HAP-1 (cell line): ENCODE measurements around the gene PLD5.
"Not testable (repeated sequence)": the region's sequence is repeated elsewhere in the genome, so short reads cannot be mapped to it uniquely, and the experiment has no call there.

ENCODE experiments used
- DNase-seq, 2 experiments: peaks; one replicate each; pipeline ENCODE4 v3.0.0-alpha.2; 2016 to 2020; ENCODE audit warnings: low spot score in 2 of 2
- H3K27me3 ChIP-seq: fragments of 250-450 bp; sonication (Bioruptor Pico); 2 replicates; pipeline ENCODE4 v1.5.1; 2020; ENCODE audit warnings: low read depth, mild to moderate bottlenecking, moderate library complexity
- H3K36me3 ChIP-seq: fragments of 250-450 bp; sonication (Bioruptor Pico); replicated peaks from 2 replicates; pipeline ENCODE4 v1.5.1; 2020; ENCODE audit warnings: mild to moderate bottlenecking
- H3K4me1 ChIP-seq: fragments of 250-450 bp; sonication (Bioruptor Pico); 2 replicates; pipeline ENCODE4 v1.5.1; 2020; ENCODE audit warnings: mild to moderate bottlenecking
- H3K4me3 ChIP-seq: fragments of 250-450 bp; sonication (Bioruptor Pico); 2 replicates; pipeline ENCODE4 v1.5.1; 2020; ENCODE audit warnings: mild to moderate bottlenecking, moderate library complexity
- H3K9me3 ChIP-seq: fragments of 250-450 bp; sonication (Bioruptor Pico); 2 replicates; pipeline ENCODE4 v1.5.1; 2020; ENCODE audit warnings: mild to moderate bottlenecking, moderate library complexity
- in situ Hi-C: fragments of 300-500 bp; cut with MboI; formaldehyde crosslinking; loops from 3 replicates; pipeline ENCODE4 v1.14.3; 2020; ENCODE audit warnings: low sequenced_read_pairs, inconsistent platforms, mixed read lengths

The PLD5 gene

DNA sequence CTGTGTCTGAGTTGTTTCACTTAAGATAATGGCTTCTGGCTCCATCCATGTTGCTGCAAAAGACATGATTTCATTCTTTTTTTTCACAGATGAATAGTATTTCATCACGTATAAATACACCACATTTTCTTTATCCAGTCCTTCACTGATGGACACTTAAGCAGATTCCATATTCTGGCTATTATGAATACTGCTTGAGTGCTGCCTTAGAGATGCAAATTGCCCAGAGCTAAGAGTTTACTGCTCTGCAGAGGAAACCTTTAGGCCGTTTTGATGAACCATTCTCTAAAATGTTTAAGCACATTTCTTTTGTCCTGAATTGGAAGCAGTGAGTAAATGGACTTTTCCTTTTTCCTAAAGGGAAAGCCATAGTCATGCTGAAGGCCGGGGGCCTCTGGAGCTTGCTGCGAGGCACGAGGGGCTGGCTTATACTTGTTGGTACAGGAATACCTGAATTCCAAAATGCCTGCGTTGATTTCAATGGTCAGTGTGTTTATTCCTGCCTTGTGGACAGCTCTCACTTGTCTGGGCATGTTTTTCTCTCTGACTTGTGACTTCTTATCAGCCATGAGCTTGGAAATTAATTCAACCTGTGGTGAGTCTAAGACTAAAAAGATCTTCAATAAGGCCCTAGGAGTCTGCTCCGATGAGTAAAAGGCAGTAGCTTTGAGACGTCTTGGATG lies 324.6 kb downstream of the PLD5 start:
- Histone ChIP-seq H3K9me3 (no peaks in the 10 kb centered on the region), H3K27me3 (no peaks in the 10 kb centered on the region), H3K4me1 (peaks cover 36% of the 10 kb centered on the region), H3K36me3 (no peaks in the 10 kb centered on the region), H3K4me3 (no peak overlapping the region)
- peak; percentile 78 to 97 for DNase-seq
- in situ Hi-C loops: no loop called here

DNA sequence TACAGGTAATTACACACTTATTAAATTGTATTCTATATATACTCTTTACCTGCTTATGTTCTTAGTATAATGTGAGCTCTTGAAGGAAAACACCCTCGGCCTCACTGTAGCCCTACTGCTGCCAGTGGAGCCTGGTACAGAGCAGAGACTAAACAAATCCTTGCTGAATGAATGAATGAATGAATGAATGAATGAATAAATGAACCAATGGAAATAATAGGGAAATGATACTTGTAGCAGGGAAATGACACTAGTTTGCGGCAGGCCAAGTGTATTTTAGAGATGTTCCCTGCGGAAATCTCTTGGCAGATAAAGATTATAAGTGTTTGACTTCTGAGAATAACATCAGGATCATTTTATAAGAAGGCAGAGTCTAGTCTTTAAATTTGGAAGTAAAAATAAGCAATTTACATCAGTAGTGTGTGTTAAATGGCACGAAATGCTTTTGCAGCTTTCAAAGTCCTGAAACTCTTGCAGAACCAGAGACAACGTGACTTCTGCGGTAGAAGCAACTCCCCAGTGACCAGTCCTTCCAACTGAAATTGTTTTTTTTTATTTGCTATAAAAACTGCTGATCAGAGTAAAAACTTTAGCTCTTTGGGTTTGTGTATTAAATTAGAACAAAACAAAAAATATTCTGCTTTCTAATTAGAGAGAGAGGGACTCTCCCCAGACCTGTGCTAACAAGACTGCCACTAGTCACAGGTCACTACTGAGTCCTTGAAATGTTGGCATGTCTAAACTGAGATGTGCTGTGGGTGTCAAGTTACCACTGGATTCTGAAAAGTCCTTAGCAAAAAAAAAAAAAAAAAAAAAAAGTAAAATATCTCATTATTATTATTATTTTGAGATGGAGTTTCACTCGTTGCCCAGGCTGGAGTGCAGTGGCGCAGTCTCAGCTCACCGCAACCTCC lies 326.3 kb downstream of the PLD5 start:
- no peaks in the 10 kb centered on the region for H3K36me3 ChIP-seq
- DNase-seq: no peak
- H3K27me3 ChIP-seq: no peaks in the 10 kb centered on the region
- H3K4me1 ChIP-seq: peaks cover 33% of the 10 kb centered on the region
- no peak overlapping the region for H3K4me3 ChIP-seq
- in situ Hi-C loops: no loop called here
- no peaks in the 10 kb centered on the region for H3K9me3 ChIP-seq

DNA sequence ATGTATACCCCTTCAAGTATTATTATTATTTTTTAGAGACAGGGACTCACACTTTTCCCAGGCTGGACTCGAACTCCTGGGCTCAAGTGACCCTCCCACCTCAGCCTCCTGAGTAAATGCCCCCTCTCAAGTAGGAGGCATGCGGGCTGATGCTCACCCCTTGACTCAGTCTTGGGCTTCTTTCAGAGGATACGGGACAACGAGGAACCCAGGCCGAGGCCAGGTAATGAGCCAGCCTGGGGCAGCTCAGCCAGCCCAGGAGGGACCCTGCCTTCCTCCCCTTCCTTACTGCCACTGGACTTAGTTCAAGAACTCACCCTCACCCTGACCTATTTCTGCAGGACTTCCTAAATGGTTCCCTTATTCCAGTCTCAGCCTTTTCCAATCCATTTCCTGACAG lies 327.6 kb downstream of the PLD5 start:
- H3K4me1 ChIP-seq: peaks cover 33% of the 10 kb centered on the region
- no peaks in the 10 kb centered on the region for H3K36me3 ChIP-seq
- H3K9me3 ChIP-seq: no peaks in the 10 kb centered on the region
- no peak overlapping the region for H3K4me3 ChIP-seq
- no peaks in the 10 kb centered on the region for H3K27me3 ChIP-seq
- no peak for DNase-seq
- in situ Hi-C loops: no loop called here

DNA sequence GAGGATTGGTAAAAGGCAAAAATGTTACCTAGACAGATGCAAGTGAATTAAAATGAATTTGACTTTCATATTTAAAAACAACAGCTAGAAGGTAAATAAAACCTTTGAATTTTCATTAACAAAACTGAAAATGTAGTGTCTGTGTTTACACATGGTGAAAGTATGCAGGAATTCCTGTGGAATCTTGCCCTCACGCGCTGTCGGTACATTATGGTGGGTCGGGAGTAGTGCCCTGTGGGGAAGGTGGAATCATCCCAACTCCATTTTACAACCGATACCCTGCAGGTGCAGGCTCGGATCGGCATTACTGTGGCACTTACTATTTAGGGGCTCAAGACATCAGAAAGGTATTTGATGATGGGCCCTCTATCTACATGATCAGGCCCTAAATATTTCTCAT lies 328.4 kb downstream of the PLD5 start:
- Histone ChIP-seq H3K36me3 (no peaks in the 10 kb centered on the region), H3K4me3 (no peak overlapping the region), H3K9me3 (no peaks in the 10 kb centered on the region), H3K27me3 (no peaks in the 10 kb centered on the region), H3K4me1 (peaks cover 30% of the 10 kb centered on the region)
- in situ Hi-C loops: no loop called here
- no peak for DNase-seq

DNA sequence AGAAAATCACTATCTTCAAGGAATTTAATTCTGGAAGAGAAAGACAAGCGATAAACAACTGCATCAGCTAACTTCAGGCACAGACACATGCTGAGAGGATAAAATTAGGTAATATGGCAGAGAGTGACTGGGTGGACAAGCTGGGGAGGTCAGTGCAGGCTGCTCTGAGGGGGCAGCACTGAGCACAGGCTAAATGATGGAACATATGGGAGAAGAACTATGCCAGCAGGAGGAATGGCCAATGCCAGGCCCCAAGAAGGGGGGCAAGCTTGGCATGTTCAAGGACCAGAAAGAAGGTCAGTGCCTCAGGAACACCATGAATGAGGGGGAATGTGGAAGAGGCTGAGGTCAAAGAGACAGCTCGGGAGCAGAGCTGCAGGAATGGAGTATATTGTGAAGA lies 334.9 kb downstream of the PLD5 start:
- DNase-seq: peak in 1 of 2 experiments; percentile 24
- Histone ChIP-seq H3K27me3 (no peaks in the 10 kb centered on the region), H3K36me3 (no peaks in the 10 kb centered on the region), H3K9me3 (no peaks in the 10 kb centered on the region), H3K4me1 (no peaks in the 10 kb centered on the region), H3K4me3 (no peak overlapping the region)
- in situ Hi-C loops: no loop called here

DNA sequence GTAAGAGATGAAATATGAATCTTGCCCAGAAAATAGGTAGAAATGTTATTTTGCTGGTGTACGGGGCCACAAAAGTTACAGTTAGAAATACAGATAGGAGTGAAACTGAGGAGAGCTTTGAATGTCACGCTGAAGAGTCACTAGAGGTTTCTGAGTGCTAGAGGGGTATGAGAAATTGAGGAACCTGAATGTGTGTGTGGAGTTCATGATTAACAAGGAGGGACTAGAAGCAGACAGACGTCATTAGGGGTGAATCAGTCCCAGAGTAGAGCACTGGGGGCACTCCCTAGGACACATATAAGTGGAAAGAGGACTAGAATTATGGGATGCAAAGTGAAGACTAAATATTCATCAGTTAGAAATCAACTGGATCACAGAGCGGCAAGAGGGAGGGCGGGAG lies 336.7 kb downstream of the PLD5 start:
- H3K4me3 ChIP-seq: no peak overlapping the region
- no peaks in the 10 kb centered on the region for H3K4me1 ChIP-seq
- H3K27me3 ChIP-seq: no peaks in the 10 kb centered on the region
- no peak for DNase-seq
- no peaks in the 10 kb centered on the region for H3K36me3 ChIP-seq
- H3K9me3 ChIP-seq: no peaks in the 10 kb centered on the region
- in situ Hi-C loops: no loop called here

DNA sequence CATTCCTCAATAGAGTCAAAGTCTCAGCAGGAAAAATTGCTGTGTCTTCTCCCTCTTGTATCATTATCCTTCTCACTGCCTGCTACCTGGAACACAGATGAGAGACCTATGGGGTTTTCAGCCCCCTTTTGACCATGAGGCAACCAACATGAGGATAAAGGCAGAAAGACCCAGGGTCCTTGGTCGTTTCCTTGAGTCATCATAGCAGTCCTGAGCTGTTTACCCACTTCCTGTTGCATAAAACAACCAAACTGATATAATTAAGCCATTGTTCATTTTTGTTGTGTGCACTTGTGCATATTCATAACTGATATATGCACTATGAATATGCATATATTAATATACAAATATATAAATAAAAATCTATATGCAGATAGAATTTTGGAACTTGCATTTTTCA lies 337.3 kb downstream of the PLD5 start:
- DNase-seq: no peak
- H3K4me1 ChIP-seq: no peaks in the 10 kb centered on the region

DNA sequence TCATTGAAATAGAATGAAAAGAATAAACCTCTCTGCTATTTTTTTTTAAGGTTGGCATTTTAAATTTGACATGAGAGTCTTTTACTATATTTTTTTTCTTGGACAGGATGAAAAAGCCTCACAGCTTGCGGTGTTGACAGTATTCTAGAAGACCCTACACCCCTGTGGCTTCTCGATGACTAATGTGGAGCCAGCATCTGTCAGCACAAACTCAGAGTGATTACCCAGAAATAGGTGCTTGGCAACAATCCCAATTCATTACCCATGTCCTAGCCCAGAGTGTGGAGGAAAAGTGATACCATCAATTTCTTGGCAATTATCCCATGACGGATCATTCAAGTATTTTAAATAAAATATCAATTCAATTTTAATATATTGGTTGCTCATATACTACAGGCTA lies 338.8 kb downstream of the PLD5 start:
- no peak for DNase-seq
- Histone ChIP-seq H3K27me3 (no peaks in the 10 kb centered on the region), H3K9me3 (no peaks in the 10 kb centered on the region), H3K4me1 (no peaks in the 10 kb centered on the region), H3K36me3 (no peaks in the 10 kb centered on the region), H3K4me3 (no peak overlapping the region)
- in situ Hi-C loops: no loop called here

More for the DNA sequence above, 337.3 kb downstream of the PLD5 start:
- Histone ChIP-seq H3K4me3 (no peak overlapping the region), H3K36me3 (no peaks in the 10 kb centered on the region), H3K27me3 (no peaks in the 10 kb centered on the region), H3K9me3 (no peaks in the 10 kb centered on the region)
- in situ Hi-C loops: no loop called here

DNA sequence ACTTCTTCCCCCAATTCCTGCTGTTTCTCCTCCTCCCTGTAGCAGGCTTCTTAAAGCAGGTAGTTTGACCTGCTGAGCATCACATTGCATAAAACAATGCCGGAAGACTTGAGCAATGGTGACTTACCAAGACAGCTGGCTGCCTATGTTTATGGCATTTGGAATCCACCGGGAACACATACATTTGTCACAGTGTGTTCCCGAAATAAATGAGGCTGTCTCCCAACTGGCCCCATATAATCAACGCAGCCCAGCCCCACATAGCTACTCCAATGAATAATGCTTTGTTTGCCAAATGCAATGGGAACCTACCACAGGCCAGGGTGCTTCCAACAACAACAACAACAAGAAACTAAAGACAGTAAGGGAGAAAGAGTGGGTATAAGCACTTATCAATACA lies 339.5 kb downstream of the PLD5 start:
- Histone ChIP-seq H3K4me1 (no peaks in the 10 kb centered on the region), H3K9me3 (no peaks in the 10 kb centered on the region), H3K27me3 (no peaks in the 10 kb centered on the region), H3K36me3 (no peaks in the 10 kb centered on the region), H3K4me3 (no peak overlapping the region)
- in situ Hi-C loops: no loop called here
- no peak for DNase-seq

DNA sequence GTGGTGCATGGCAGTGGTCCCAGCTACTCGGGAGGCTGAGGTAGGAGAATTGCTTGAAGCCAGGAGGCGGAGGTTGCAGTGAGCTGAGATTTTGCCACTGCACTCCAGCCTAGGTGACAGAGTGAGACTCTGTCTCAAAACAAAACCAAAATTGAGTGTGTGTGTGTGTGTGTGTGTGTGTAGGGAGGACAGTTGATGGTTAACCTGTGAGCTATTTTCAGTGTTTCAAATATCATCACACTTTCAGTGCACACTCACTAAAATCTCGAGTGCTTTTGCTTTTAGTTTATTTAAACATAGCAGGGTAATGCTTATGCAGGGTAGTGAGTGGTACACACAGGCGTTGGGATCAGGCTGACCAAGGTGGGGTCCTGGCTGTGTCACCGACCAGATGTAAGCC lies 344.7 kb downstream of the PLD5 start:
- H3K4me3 ChIP-seq, H3K27me3 ChIP-seq, DNase-seq, in situ Hi-C loops, H3K36me3 ChIP-seq, H3K4me1 ChIP-seq, H3K9me3 ChIP-seq: not testable (repeated sequence)

DNA sequence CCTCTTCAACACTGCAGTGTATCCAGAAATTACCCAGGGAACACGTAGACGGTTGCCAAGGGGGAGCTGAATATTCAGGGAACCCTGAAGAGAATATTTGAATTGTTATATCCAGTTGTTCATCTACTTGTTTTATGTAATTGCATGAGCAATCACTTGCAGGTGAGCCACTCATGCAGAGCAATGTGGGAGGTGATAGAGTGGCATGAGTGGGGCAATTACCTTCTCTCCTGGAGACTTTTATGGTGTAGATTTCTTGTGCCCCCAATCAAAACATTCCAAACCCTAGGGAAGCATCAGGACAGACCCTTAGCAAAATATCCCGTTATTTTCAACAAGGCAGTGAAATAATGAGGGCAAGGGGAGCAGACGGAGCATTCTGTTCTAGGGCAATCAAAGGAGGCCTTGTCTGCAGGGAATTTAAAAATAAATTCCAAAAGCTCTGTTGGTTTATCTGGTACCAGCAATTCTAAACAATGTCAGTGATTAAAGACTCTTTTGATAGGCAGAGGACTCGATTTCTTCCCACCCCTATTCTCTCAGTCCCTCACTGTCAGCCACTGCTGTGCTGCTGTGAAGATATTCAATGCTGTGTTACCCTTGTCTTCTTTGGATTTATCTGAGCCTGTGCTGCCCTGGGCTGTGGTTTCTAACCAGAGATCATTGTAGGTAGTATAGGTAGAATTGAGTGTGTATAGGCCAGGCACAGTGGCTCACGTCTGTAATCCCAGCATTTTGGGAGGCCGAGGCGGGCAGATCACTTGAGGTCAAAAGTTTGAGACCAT lies 345.4 kb downstream of the PLD5 start:
- DNase-seq: no peak
- Histone ChIP-seq H3K4me1 (no peaks in the 10 kb centered on the region), H3K27me3 (no peaks in the 10 kb centered on the region), H3K4me3 (no peak overlapping the region), H3K36me3 (no peaks in the 10 kb centered on the region), H3K9me3 (0 out of 2 replicates have a peak, but pooled peaks cover 2% of the 10 kb centered on the region)
- in situ Hi-C loops: no loop called here

DNA sequence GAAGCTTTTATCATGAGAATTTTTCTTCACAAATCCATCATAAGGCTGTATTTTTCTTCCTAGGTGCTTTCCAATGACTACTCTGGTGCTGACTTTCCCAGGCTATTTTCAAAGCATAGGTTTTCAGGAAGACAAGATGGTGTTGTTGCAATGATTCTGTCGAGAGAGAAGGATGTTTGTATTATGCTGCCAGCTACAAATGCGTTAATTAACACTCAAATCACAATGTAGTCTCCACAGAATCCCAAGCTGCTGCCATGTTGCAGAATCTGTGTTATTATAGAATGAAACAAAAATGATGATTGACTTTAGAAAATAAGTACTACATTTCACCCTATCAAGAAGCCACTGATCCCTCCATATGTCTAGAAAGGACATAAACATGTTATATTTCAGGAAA lies 346.1 kb downstream of the PLD5 start:
- DNase-seq: no peak
- Histone ChIP-seq H3K9me3 (0 out of 2 replicates have a peak, but pooled peaks cover 2% of the 10 kb centered on the region), H3K27me3 (no peaks in the 10 kb centered on the region), H3K4me3 (no peak overlapping the region), H3K4me1 (no peaks in the 10 kb centered on the region), H3K36me3 (no peaks in the 10 kb centered on the region)
- in situ Hi-C loops: no loop called here

DNA sequence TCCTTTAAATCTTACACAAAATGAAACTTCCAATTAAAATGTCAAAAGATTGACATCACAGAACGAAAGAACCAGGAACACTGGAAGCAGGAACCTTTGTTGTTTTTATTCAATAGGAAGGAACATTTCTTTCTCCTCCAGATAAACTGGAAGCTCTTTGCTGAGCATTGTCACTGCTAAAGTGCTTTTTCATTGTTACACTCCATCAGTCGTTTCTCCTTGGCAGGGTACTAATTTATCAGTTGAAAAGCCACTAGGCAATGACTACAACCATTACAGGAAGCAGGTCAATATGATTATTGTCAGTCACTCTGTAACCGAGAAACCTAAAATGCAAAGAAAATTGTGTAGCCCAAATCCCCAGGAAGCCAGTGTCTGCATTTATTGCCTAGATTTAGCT lies 362.4 kb downstream of the PLD5 start:
- no peak for DNase-seq
- no peak overlapping the region for H3K4me3 ChIP-seq
- no peaks in the 10 kb centered on the region for H3K36me3 ChIP-seq
- no peaks in the 10 kb centered on the region for H3K27me3 ChIP-seq
- H3K9me3 ChIP-seq: 0 out of 2 replicates have a peak, but pooled peaks cover 2% of the 10 kb centered on the region
- H3K4me1 ChIP-seq: no peaks in the 10 kb centered on the region
- in situ Hi-C loops: no loop called here
